A673 (cell line): ENCODE measurements around the gene CUX1. TPM values are rescaled to one million over a fixed set of nuclear protein-coding genes. Genes with fewer than 3 reads are reported as not detected.
"Not testable (repeated sequence)": the region's sequence is repeated elsewhere in the genome, so short reads cannot be mapped to it uniquely, and the experiment has no call there.

Source experiments
- BruUV-seq: library from RNA; stranded (reverse); fragments of 400-500 nt; replicated peaks from 2 replicates; lab custom pipeline; 2021; lab: Mats Ljungman, UMichigan
- CTCF ChIA-PET: fragments of 300-600 bp; sonication (Branson Sonifier 250); formaldehyde crosslinking; loops from one replicate; lab custom pipeline; 2022; ENCODE audit warnings: antibody characterized with exemption; lab: Charles Lee
- POLR2A ChIA-PET: fragments of 300-600 bp; sonication (Branson Sonifier 250); formaldehyde crosslinking; loops from one replicate; lab custom pipeline; 2022; ENCODE audit warnings: antibody characterized with exemption; ENCODE audit not compliant: low non-redundant PET; lab: Charles Lee
- DNase-seq: peaks from one replicate; pipeline ENCODE4 v3.0.0-alpha.2; 2015; ENCODE audit warnings: low spot score
- H3K27ac ChIP-seq: fragments of 200-600 bp; sonication (generic); 2 replicates; pipeline ENCODE4 v1.5.1; 2016; ENCODE audit warnings: mixed run types, low read depth, mild to moderate bottlenecking, mixed read lengths, antibody characterized with exemption, low read length; ENCODE audit not compliant: poor library complexity, severe bottlenecking
- H3K27me3 ChIP-seq: fragments of 200-600 bp; sonication (generic); replicated peaks from 2 replicates; pipeline ENCODE4 v1.6.1; 2017; ENCODE audit warnings: mixed run types, low read depth, mild to moderate bottlenecking, mixed read lengths, antibody characterized with exemption, low read length; ENCODE audit not compliant: insufficient read depth, poor library complexity
- H3K36me3 ChIP-seq: fragments of 200-600 bp; sonication (generic); 2 replicates; pipeline ENCODE4 v1.6.1; 2016; ENCODE audit warnings: mixed run types, mild to moderate bottlenecking, mixed read lengths, antibody characterized with exemption, low read length; ENCODE audit not compliant: insufficient read depth, poor library complexity, severe bottlenecking
- H3K4me1 ChIP-seq: fragments of 200-600 bp; sonication (generic); 2 replicates; pipeline ENCODE4 v1.6.1; 2017; ENCODE audit warnings: mixed run types, mild to moderate bottlenecking, mixed read lengths, antibody characterized with exemption, low read length; ENCODE audit not compliant: insufficient read depth, poor library complexity, severe bottlenecking
- H3K4me3 ChIP-seq: fragments of 200-600 bp; sonication (generic); 2 replicates; pipeline ENCODE4 v1.5.1; 2016; ENCODE audit warnings: low read depth, mixed run types, mild to moderate bottlenecking, mixed read lengths, low read length; ENCODE audit not compliant: poor library complexity, severe bottlenecking
- H3K9me3 ChIP-seq: fragments of 200-600 bp; sonication (generic); 2 replicates; pipeline ENCODE4 v1.6.1; 2016; ENCODE audit warnings: mixed run types, low read depth, mild to moderate bottlenecking, mixed read lengths, antibody characterized with exemption, low read length; ENCODE audit not compliant: poor library complexity, severe bottlenecking
- CTCF ChIP-seq: fragments of 300-800, 200-600 bp; sonication (generic); conservative IDR thresholded peaks from 2 replicates; pipeline ENCODE4 v1.5.1; 2017; ENCODE audit warnings: low read depth, mild to moderate bottlenecking, antibody characterized with exemption, low read length, moderate library complexity, mixed read lengths
- EZH2 ChIP-seq: fragments of 200-600 bp; sonication (generic); IDR thresholded peaks from 2 replicates; pipeline ENCODE4 v1.6.1; 2017; ENCODE audit warnings: borderline replicate concordance, low read depth, mild to moderate bottlenecking, mixed read lengths, antibody characterized with exemption, low read length; ENCODE audit not compliant: poor library complexity, severe bottlenecking
- intact Hi-C: fragments of 100-400 bp; cut with micrococcal nuclease; formaldehyde crosslinking; loops from one replicate; pipeline ENCODE4 v1.10.0; 2022; ENCODE audit not compliant: unreplicated experiment
- total RNA-seq: library from RNA; stranded (reverse); gene quantifications from 2 replicates; pipeline ENCODE4 v1.2.3, GENCODE V29; 2021

The CUX1 gene
- total RNA-seq, 1 experiment from 2014 or later: 49.4 TPM

DNA sequence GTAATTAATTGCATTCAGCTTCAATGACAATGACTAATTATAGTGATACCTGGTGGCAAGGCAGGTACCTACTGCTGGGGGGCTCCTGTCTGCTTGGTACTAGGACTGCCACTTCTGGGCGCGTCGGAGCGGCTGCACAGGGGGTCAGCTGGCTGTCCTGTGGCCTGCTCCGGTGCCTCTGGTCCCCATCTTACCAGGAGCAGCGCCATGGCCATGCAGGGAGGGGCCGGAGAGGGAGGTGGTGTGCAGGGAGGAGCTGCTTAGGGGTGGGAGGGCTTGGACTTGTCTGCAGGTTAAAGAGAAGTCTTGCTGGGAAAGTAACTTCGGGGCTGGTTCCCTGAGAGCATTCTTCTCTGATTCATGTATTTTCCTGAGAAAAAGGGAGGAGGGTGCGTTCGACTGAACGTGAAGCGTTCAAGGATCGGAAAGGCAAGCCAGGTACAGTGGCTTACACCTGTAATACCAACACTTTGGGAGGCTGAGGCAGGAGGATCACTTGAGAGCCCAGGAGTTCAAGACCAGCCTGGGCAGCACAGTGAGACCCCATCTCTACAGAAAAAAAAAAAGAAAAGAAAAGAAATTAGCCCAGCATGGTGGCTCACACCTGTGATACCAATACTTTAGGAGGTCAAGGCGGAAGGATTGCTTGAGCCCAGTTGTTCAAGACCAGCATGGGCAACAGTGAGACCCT, 15.4 kb downstream of the CUX1 start:
- no peak for TF ChIP-seq CTCF
- no peak for TF ChIP-seq EZH2
- no peaks in the 10 kb centered on the region for H3K36me3 ChIP-seq
- no peaks in the 10 kb centered on the region for H3K4me1 ChIP-seq
- ChIA-PET POLR2A (no interaction called here), CTCF (no interaction called here)
- no peak for DNase-seq
- BruUV-seq: no TSS peak
- intact Hi-C loops: no loop called here
- no peaks in the 10 kb centered on the region for H3K9me3 ChIP-seq
- no peak overlapping the region for H3K27ac ChIP-seq
- no peaks in the 10 kb centered on the region for H3K27me3 ChIP-seq
- H3K4me3 ChIP-seq: no peak overlapping the region

DNA sequence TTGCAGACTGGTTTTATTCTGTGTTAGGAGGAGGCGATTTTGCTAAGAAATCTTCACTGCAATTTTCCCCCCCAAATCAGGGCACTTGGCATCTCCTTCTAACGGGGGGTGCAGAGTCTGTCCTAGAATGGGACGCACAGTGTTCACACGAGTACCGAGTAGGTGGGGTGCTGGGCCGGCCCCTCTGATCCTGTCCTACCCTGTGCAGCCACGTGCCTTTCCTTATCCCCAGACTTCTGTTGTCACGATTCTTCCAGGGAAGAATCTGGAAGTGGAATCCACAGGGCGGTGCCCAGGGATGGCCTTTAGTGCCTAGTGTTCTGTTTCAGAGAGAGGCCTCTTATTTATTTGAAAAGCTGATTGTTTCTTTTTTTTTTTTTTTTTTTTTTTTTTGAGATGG, 16.4 kb downstream of the CUX1 start:
- intact Hi-C loops: no loop called here
- no peaks in the 10 kb centered on the region for H3K27me3 ChIP-seq
- TF ChIP-seq EZH2 (no peak), CTCF (no peak)
- H3K27ac ChIP-seq: no peak overlapping the region
- ChIA-PET CTCF (interaction anchor here (0.7 kb wide), 1 partner anchor 454 kb away, joined by 7 read pairs; no protein-coding TSS in a partner anchor), POLR2A (interaction anchor here (0.6 kb wide), 1 partner anchor 94 kb away, joined by 7 read pairs; no protein-coding TSS in a partner anchor)
- H3K4me3 ChIP-seq: no peak overlapping the region
- DNase-seq: no peak
- H3K9me3 ChIP-seq: no peaks in the 10 kb centered on the region
- H3K4me1 ChIP-seq: no peaks in the 10 kb centered on the region
- BruUV-seq: no TSS peak
- H3K36me3 ChIP-seq: no peaks in the 10 kb centered on the region

- CTCF ChIA-PET: no interaction called here
- TF ChIP-seq CTCF (no peak), EZH2 (no peak)
- POLR2A ChIA-PET: no interaction called here
- H3K9me3 ChIP-seq: no peaks in the 10 kb centered on the region
- H3K4me1 ChIP-seq: peaks cover 1% of the 10 kb centered on the region
- DNase-seq: no peak
- H3K27me3 ChIP-seq: no peaks in the 10 kb centered on the region
- H3K4me3 ChIP-seq: no peak overlapping the region
- no peaks in the 10 kb centered on the region for H3K36me3 ChIP-seq
- intact Hi-C loops: no loop called here
- no TSS peak for BruUV-seq
- no peak overlapping the region for H3K27ac ChIP-seq
Measured at GRCh38 chr7:101835136-101835535, 17.7 kb downstream of the CUX1 start.

GRCh38 chr7:101837433-101837832, 20.0 kb downstream of the CUX1 start:
- H3K36me3 ChIP-seq, POLR2A ChIA-PET, H3K27me3 ChIP-seq, H3K9me3 ChIP-seq, DNase-seq, H3K4me3 ChIP-seq, H3K27ac ChIP-seq, BruUV-seq, CTCF ChIA-PET, intact Hi-C loops, H3K4me1 ChIP-seq: not testable (repeated sequence)
